Fibroblast of skin of abdomen (primary cell): ENCODE results near the gene TMC6.
"Not testable (repeated sequence)": the region's sequence is repeated elsewhere in the genome, so short reads cannot be mapped to it uniquely, and the experiment has no call there.

Experiments used
- DNase-seq: peaks from one replicate; pipeline ENCODE4 v3.0.0-alpha.2; 2013

TMC6 gene

GRCh38 chr17:78108726-78109488 lies 19.6 kb downstream of the TMC6 start:
- DNase-seq, result no peak

- no peak for DNase-seq
Observed at GRCh38 chr17:78107976-78108725, 20.4 kb downstream of the TMC6 start.

- no peak for DNase-seq
Observed at GRCh38 chr17:78107457-78107856, 21.1 kb downstream of the TMC6 start.

- no peak for DNase-seq
Observed at GRCh38 chr17:78106211-78106610, 22.3 kb downstream of the TMC6 start.

GRCh38 chr17:78105551-78105950 lies 23.0 kb downstream of the TMC6 start:
- DNase-seq, result no peak

- DNase-seq, result no peak
Observed at GRCh38 chr17:78105101-78105500, 23.5 kb downstream of the TMC6 start.

- DNase-seq, result no peak
Observed at GRCh38 chr17:78104540-78104941, 24.0 kb downstream of the TMC6 start.

GRCh38 chr17:78103311-78103710 lies 25.2 kb downstream of the TMC6 start:
- DNase-seq, result no peak

- no peak for DNase-seq
Observed at GRCh38 chr17:78101542-78101941, 27.0 kb downstream of the TMC6 start.

GRCh38 chr17:78101112-78101511 lies 27.4 kb downstream of the TMC6 start:
- no peak for DNase-seq

GRCh38 chr17:78096093-78096492 lies 32.5 kb downstream of the TMC6 start:
- DNase-seq, result no peak

- no peak for DNase-seq
Observed at GRCh38 chr17:78095035-78095434, 33.5 kb downstream of the TMC6 start.

GRCh38 chr17:78092794-78093324 lies 35.7 kb downstream of the TMC6 start:
- no peak for DNase-seq

- DNase-seq, result no peak
Observed at GRCh38 chr17:78089576-78090281, 38.8 kb downstream of the TMC6 start.

GRCh38 chr17:78088529-78088928 lies 40.0 kb downstream of the TMC6 start:
- no peak for DNase-seq

- no peak for DNase-seq
Observed at GRCh38 chr17:78086740-78087139, 41.8 kb downstream of the TMC6 start.

GRCh38 chr17:78082988-78083387 lies 45.6 kb downstream of the TMC6 start:
- DNase-seq, result no peak

- DNase-seq, result not testable (repeated sequence)
Observed at GRCh38 chr17:78082355-78082872, 46.1 kb downstream of the TMC6 start.

- no peak for DNase-seq
Observed at GRCh38 chr17:78081551-78081950, 47.0 kb downstream of the TMC6 start.

- DNase-seq, result no peak
Observed at GRCh38 chr17:78079253-78079652, 49.3 kb downstream of the TMC6 start.

GRCh38 chr17:78075545-78075944 lies 53.0 kb downstream of the TMC6 start:
- DNase-seq, result no peak

- no peak for DNase-seq
Observed at GRCh38 chr17:78075011-78075410, 53.5 kb downstream of the TMC6 start.

GRCh38 chr17:78072961-78073360 lies 55.6 kb downstream of the TMC6 start:
- no peak for DNase-seq
